GM12872 (cell line): ENCODE measurements around the gene MRC2.

ENCODE experiments used
- TF ChIP-seq, protein P1 (sequence below): IDR thresholded peaks from 3 replicates; pipeline ENCODE4 v1.5.1; 2011; ENCODE audit warnings: low read depth, mild to moderate bottlenecking, low read length, moderate library complexity; ENCODE audit not compliant: insufficient read depth

The MRC2 gene

DNA sequence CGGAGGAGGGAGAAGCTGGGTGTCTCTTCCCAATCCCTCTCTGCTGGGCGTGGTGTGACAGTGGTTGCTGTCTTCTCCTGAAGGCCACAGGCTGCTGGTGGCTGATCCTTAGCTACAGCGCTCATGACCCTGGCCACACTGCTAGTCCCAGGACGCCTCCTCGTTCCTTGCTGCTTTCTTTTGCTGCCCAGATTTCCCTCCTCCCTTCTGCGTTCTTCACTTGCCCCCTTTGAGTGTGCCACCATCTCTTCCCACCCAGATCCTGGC lies 90.1 kb downstream of the MRC2 start:
- TF ChIP-seq, protein P1, sequence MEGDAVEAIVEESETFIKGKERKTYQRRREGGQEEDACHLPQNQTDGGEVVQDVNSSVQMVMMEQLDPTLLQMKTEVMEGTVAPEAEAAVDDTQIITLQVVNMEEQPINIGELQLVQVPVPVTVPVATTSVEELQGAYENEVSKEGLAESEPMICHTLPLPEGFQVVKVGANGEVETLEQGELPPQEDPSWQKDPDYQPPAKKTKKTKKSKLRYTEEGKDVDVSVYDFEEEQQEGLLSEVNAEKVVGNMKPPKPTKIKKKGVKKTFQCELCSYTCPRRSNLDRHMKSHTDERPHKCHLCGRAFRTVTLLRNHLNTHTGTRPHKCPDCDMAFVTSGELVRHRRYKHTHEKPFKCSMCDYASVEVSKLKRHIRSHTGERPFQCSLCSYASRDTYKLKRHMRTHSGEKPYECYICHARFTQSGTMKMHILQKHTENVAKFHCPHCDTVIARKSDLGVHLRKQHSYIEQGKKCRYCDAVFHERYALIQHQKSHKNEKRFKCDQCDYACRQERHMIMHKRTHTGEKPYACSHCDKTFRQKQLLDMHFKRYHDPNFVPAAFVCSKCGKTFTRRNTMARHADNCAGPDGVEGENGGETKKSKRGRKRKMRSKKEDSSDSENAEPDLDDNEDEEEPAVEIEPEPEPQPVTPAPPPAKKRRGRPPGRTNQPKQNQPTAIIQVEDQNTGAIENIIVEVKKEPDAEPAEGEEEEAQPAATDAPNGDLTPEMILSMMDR = no peak

DNA sequence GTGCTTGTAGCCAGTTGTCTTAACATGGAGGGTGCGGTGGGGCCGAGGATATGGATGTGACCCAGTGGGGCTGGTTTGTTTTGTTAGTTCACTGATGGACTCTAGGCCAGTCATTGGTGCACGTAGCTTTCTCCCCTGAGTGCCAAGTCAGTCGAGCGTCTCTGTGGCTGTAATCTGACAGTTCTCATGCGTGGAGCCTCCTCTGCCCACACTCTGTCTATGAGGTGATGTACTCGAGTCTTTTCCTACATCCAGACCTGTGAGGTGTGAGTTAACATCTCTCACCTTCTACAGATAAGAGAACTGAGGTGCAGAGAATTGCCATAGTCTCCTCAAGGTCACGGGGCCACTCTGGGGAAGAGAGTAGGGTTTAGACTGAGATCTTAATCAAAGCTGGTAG lies 90.4 kb downstream of the MRC2 start:
- TF ChIP-seq, protein P1 = no peak

DNA sequence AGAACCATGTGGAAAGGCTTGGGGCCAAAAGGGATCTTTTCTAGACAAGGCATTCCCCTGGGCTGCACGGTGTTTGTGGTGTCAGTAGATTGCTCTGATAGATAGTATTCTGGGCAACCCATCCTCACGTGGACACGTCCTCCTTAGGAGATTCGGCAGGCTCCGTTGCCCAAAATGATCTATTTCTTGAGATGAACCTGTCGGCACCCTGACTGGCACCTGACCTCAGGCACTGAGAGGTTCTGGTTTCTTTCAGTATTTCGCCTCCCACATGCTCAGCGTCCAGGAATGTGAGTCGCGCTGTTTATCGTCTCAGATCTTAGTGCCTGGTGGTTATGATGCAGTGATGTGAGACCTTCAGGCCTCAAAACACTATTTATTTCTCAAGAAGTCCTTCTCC lies 91.0 kb downstream of the MRC2 start:
- TF ChIP-seq, protein P1 = no peak

DNA sequence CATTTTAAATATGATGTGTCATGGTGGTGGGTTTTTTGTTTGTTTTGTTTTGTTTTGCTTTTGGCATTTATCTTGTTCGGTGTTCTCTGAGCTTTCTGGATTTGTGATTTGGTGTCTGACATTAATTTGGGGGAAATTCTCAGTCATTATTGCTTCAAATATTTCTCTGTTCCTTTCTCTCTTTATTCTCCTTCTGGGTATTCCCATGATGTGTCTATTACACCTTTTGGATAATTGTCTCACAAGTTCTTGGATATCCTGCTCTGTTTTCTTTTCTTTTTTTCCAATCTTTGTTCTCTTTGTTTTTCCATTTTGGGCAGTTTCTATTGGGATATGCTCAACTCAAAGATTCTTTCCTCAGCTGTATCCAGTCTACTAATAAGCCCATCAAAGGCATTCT lies 92.1 kb downstream of the MRC2 start:
- TF ChIP-seq, protein P1 = no peak

DNA sequence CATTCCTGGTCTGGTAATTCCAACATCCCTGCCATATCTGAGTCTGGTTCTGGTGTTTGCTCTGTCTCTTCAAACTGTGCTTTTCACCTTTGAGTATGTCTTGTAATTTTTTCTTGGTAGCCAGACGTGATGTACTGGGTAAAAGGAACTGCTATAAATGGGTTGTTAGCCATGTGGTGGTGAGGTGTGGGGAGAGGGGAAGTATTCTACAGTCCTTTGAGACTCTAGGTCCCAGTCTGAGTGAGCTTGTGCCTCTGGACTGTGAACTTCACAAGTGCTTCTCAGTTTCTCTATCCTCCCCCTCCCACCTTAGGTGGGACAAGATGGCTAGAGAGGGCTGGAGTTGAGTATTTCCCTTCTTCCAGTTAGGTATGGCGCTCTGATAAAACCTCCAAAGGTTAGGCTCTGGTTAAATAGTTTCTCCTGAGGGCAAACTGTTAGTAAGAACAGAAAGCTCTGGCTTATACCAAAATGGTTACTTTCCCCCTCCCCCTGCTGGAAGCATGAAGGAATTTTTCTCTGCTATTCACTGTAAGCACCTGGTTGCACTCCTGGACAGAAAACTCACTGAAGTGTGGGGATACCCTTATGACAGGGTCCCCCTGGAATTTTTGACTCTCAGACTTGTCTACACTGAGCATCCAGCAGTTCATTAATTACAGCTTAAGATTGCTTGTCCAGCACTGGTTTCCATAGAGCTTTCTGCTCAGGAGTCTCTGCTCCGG lies 92.8 kb downstream of the MRC2 start:
- TF ChIP-seq, protein P1 = peak; percentile 22; the same call in 2 of the 3 replicates

DNA sequence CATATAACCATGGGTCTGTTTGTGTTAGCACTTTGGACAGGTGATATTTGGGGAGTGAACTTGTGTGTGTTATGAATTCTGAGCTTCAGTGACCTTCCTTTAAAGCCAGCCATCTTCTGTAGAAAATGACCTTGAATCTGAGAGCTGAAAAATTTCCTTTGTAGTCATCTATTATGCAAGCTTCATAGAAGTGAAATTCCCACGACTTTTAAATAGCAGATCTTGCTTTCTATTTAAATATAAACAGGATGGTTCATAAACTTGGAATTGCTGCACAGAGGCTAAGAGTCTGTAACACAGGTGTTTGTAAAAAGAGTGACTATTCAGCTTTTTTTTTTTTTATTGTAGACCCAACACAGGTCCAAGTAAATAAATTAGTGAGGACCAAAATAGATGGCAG lies 95.2 kb downstream of the MRC2 start:
- TF ChIP-seq, protein P1 = no peak

DNA sequence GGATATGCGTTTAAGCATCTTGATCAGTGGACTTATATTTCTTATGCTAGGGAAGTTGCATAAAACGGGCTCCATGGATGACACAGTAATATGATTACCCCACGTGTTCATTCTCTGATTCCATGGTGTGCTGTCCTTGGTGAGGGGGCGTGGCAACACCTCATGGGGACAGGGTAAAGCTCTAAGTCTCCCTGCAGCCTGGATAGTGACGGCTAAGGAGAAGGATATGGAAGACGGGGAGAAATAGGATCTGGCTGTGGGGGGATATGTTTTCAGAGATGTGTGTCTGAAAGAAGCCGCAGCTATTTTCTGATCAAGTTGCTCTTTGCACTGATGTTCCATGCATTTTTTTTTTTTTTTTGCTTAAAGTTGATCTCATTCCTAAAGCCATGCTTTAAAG lies 96.4 kb downstream of the MRC2 start:
- TF ChIP-seq, protein P1 = no peak
